Fibroblast of skin of left quadriceps (primary cell): ENCODE measurements around the gene BSN.
"Not testable (repeated sequence)": the region's sequence is repeated elsewhere in the genome, so short reads cannot be mapped to it uniquely, and the experiment has no call there.

Source experiments
- DNase-seq, 2 experiments: peaks; one replicate each; pipeline ENCODE4 v3.0.0-alpha.2; 2013; ENCODE audit warnings: low read depth in 2 of 2

BSN gene

GRCh38 chr3:49673715-49674496 lies 119.6 kb downstream of the BSN start, which contains the start of gene APEH:
TSS of gene APEH (plus strand) at chr3:49674351. CDS start at chr3:49674402, 51 bp downstream.
- peak; percentile 93 for DNase-seq

GRCh38 chr3:49674497-49674983 lies 120.3 kb downstream of the BSN start:
- no peak for DNase-seq

GRCh38 chr3:49675912-49676311 lies 121.6 kb downstream of the BSN start:
- no peak for DNase-seq

- DNase-seq = no peak
These were observed 126.4 kb downstream of the BSN start for GRCh38 chr3:49680493-49681231.

GRCh38 chr3:49681232-49681522 lies 126.9 kb downstream of the BSN start:
- DNase-seq = no peak

GRCh38 chr3:49681543-49681942 lies 127.3 kb downstream of the BSN start:
- DNase-seq = no peak

- DNase-seq = no peak
These were observed 128.9 kb downstream of the BSN start for GRCh38 chr3:49683162-49683561.

- DNase-seq = not testable (repeated sequence)
These were observed 130.2 kb downstream of the BSN start for GRCh38 chr3:49684453-49684852.

- DNase-seq = not testable (repeated sequence)
These were observed 130.8 kb downstream of the BSN start for GRCh38 chr3:49685103-49685502.

- not testable (repeated sequence) for DNase-seq
These were observed 131.6 kb downstream of the BSN start for GRCh38 chr3:49685846-49686245.

- DNase-seq = not testable (repeated sequence)
These were observed 132.1 kb downstream of the BSN start for GRCh38 chr3:49686346-49686745.

- not testable (repeated sequence) for DNase-seq
These were observed 132.6 kb downstream of the BSN start for GRCh38 chr3:49686769-49687423.

- not testable (repeated sequence) for DNase-seq
These were observed 133.1 kb downstream of the BSN start for GRCh38 chr3:49687424-49687795.

GRCh38 chr3:49688338-49689045 lies 134.2 kb downstream of the BSN start:
- not testable (repeated sequence) for DNase-seq

- DNase-seq = peak; percentile 75 to 81
These were observed 135.0 kb downstream of the BSN start, which contains the start of the genes MST1 and RNF123 for GRCh38 chr3:49689046-49689907. TSS of gene MST1 (minus strand) at chr3:49689474. CDS start at chr3:49688691, 783 bp downstream. TSS of gene RNF123 (plus strand) at chr3:49689557. CDS start at chr3:49691166, 1,609 bp downstream.

- not testable (repeated sequence) for DNase-seq
These were observed 135.8 kb downstream of the BSN start for GRCh38 chr3:49689908-49690624.

- not testable (repeated sequence) for DNase-seq
These were observed 136.6 kb downstream of the BSN start for GRCh38 chr3:49690856-49691255.

GRCh38 chr3:49691481-49691880 lies 137.2 kb downstream of the BSN start:
- not testable (repeated sequence) for DNase-seq

- DNase-seq = not testable (repeated sequence)
These were observed 140.3 kb downstream of the BSN start for GRCh38 chr3:49694409-49695070.
